Endothelial cell (in vitro differentiated cells): ENCODE data around the gene NOD2. TPM values are rescaled to one million over a fixed set of nuclear protein-coding genes. Genes with fewer than 3 reads are reported as not detected.

ENCODE experiments used
- DNase-seq: peaks from one replicate; pipeline ENCODE4 v3.0.0; 2021; ENCODE audit warnings: low spot score
- H3K27ac Mint-ChIP-seq: one replicate; pipeline ENCODE4 v1.8.0; 2021; ENCODE audit warnings: mixed read lengths, inconsistent platforms; ENCODE audit not compliant: unreplicated experiment
- H3K27me3 Mint-ChIP-seq: one replicate; pipeline ENCODE4 v1.8.0; 2021; ENCODE audit warnings: mild to moderate bottlenecking, moderate library complexity, mixed read lengths, inconsistent platforms; ENCODE audit not compliant: unreplicated experiment
- H3K36me3 Mint-ChIP-seq: one replicate; pipeline ENCODE4 v1.8.0; 2021; ENCODE audit warnings: mild to moderate bottlenecking, low read depth, mixed read lengths, inconsistent platforms; ENCODE audit not compliant: unreplicated experiment
- H3K4me1 Mint-ChIP-seq: one replicate; pipeline ENCODE4 v1.8.0; 2021; ENCODE audit warnings: mild to moderate bottlenecking, mixed read lengths, inconsistent platforms; ENCODE audit not compliant: unreplicated experiment
- H3K4me3 Mint-ChIP-seq: one replicate; pipeline ENCODE4 v1.8.0; 2021; ENCODE audit warnings: mild to moderate bottlenecking, mixed read lengths, inconsistent platforms; ENCODE audit not compliant: unreplicated experiment
- H3K9me3 Mint-ChIP-seq: one replicate; pipeline ENCODE4 v1.8.0; 2021; ENCODE audit warnings: mixed read lengths, inconsistent platforms; ENCODE audit not compliant: unreplicated experiment
- CTCF ChIP-seq: fragments of 200-600 bp; sonication (generic); IDR thresholded peaks from one replicate; pipeline ENCODE4 v1.5.0; 2021; ENCODE audit warnings: antibody characterized with exemption; ENCODE audit not compliant: unreplicated experiment
- total RNA-seq: library from RNA; stranded (reverse); fragmentation: NEBNext Ultra II Directional; extraction: Animal tissue kit (Norgen Biotek cat#: 25700); gene quantifications from one replicate; pipeline ENCODE4 v1.2.1, GENCODE V29; 2021; ENCODE audit not compliant: unreplicated experiment

NOD2 gene
- total RNA-seq, 1 donor from 2014 or later: 0.51 TPM

- Mint-ChIP-seq H3K4me1 (peaks cover 17% of the 10 kb centered on the region), H3K9me3 (no peaks in the 10 kb centered on the region), H3K4me3 (no peak overlapping the region), H3K27me3 (peaks cover 20% of the 10 kb centered on the region), H3K27ac (no peak overlapping the region), H3K36me3 (peaks cover 15% of the 10 kb centered on the region)
- no peak for TF ChIP-seq CTCF
- DNase-seq: no peak
Observed at GRCh38 chr16:50696575-50697420, 3.4 kb downstream of the NOD2 start.

- Mint-ChIP-seq H3K9me3 (no peaks in the 10 kb centered on the region), H3K4me3 (no peak overlapping the region), H3K4me1 (peaks cover 17% of the 10 kb centered on the region), H3K27ac (no peak overlapping the region), H3K27me3 (peaks cover 18% of the 10 kb centered on the region), H3K36me3 (peaks cover 12% of the 10 kb centered on the region)
- no peak for DNase-seq
- TF ChIP-seq CTCF: no peak
Observed at GRCh38 chr16:50697421-50697715, 4.0 kb downstream of the NOD2 start.

- DNase-seq: no peak
- peaks cover 15% of the 10 kb centered on the region for H3K4me1 Mint-ChIP-seq
- no peak overlapping the region for H3K27ac Mint-ChIP-seq
- H3K27me3 Mint-ChIP-seq: peaks cover 14% of the 10 kb centered on the region
- no peak for TF ChIP-seq CTCF
- no peaks in the 10 kb centered on the region for H3K9me3 Mint-ChIP-seq
- no peak overlapping the region for H3K4me3 Mint-ChIP-seq
- H3K36me3 Mint-ChIP-seq: peaks cover 5% of the 10 kb centered on the region
Observed at GRCh38 chr16:50697881-50698767, 4.7 kb downstream of the NOD2 start.

- TF ChIP-seq CTCF: no peak
- H3K36me3 Mint-ChIP-seq: peaks cover 5% of the 10 kb centered on the region
- H3K27ac Mint-ChIP-seq: no peak overlapping the region
- H3K4me1 Mint-ChIP-seq: peaks cover 15% of the 10 kb centered on the region
- no peaks in the 10 kb centered on the region for H3K9me3 Mint-ChIP-seq
- H3K4me3 Mint-ChIP-seq: no peak overlapping the region
- DNase-seq: no peak
- peaks cover 9% of the 10 kb centered on the region for H3K27me3 Mint-ChIP-seq
Observed at GRCh38 chr16:50699326-50700159, 6.1 kb downstream of the NOD2 start.
